Epithelial cell of prostate (primary cell): ENCODE results near the gene C3orf52.

Experiments used
- DNase-seq: peaks from one replicate; pipeline ENCODE4 v3.0.0-alpha.2; 2011; ENCODE audit warnings: low read depth, low spot score
- H3K27ac ChIP-seq: fragments of 450-650 bp; 2 replicates; pipeline ENCODE4 v1.5.1; 2017; ENCODE audit warnings: mild to moderate bottlenecking

C3orf52 gene

GRCh38 chr3:112084980-112085705 is 1.0 kb upstream of the C3orf52 start:
- H3K27ac ChIP-seq: no peak overlapping the region
- no peak for DNase-seq

- peak overlapping the region; percentile 92 for H3K27ac ChIP-seq
Observed at GRCh38 chr3:112085735-112086075, 484 bp upstream of the C3orf52 start.

GRCh38 chr3:112086875-112087524 is 811 bp downstream of the C3orf52 start:
- DNase-seq: no peak

More at GRCh38 chr3:112085735-112086075, 484 bp upstream of the C3orf52 start:
- no peak for DNase-seq

GRCh38 chr3:112087746-112088145 is 1.6 kb downstream of the C3orf52 start:
- DNase-seq: no peak
- H3K27ac ChIP-seq: peak overlapping the region; percentile 92

More at GRCh38 chr3:112086875-112087524, 811 bp downstream of the C3orf52 start:
- peak overlapping the region; percentile 92 for H3K27ac ChIP-seq

- DNase-seq: no peak
- H3K27ac ChIP-seq: no peak overlapping the region
Observed at GRCh38 chr3:112088944-112089343, 2.8 kb downstream of the C3orf52 start.

- no peak for DNase-seq
- H3K27ac ChIP-seq: peak overlapping the region; percentile 1
Observed at GRCh38 chr3:112089956-112090886, 4.0 kb downstream of the C3orf52 start.

GRCh38 chr3:112090887-112091586 is 4.8 kb downstream of the C3orf52 start:
- no peak for DNase-seq
- peak overlapping the region; percentile 1 for H3K27ac ChIP-seq

- H3K27ac ChIP-seq: peak overlapping the region; percentile 1
- no peak for DNase-seq
Observed at GRCh38 chr3:112092496-112093179, 6.4 kb downstream of the C3orf52 start.

GRCh38 chr3:112093180-112093522 is 7.0 kb downstream of the C3orf52 start:
- peak overlapping the region; percentile 1 for H3K27ac ChIP-seq
- DNase-seq: no peak

GRCh38 chr3:112095731-112096130 is 9.5 kb downstream of the C3orf52 start:
- no peak for DNase-seq
- peak overlapping the region; percentile 72 for H3K27ac ChIP-seq

- peak overlapping the region; percentile 72 for H3K27ac ChIP-seq
- DNase-seq: no peak
Observed at GRCh38 chr3:112096176-112096575, 10.0 kb downstream of the C3orf52 start.

- H3K27ac ChIP-seq: peak overlapping the region; percentile 72
Observed at GRCh38 chr3:112097378-112097777, 11.2 kb downstream of the C3orf52 start.

GRCh38 chr3:112101916-112102315 is 15.7 kb downstream of the C3orf52 start:
- H3K27ac ChIP-seq: peak overlapping the region; percentile 67
- peak; percentile 91 for DNase-seq

More at GRCh38 chr3:112097378-112097777, 11.2 kb downstream of the C3orf52 start:
- peak; percentile 98 for DNase-seq

GRCh38 chr3:112104774-112105173 is 18.6 kb downstream of the C3orf52 start:
- no peak for DNase-seq
- H3K27ac ChIP-seq: no peak overlapping the region

- no peak overlapping the region for H3K27ac ChIP-seq
- no peak for DNase-seq
Observed at GRCh38 chr3:112109322-112109721, 23.1 kb downstream of the C3orf52 start.

GRCh38 chr3:112111785-112112402 is 25.7 kb downstream of the C3orf52 start:
- DNase-seq: no peak

GRCh38 chr3:112114576-112115160 is 28.5 kb downstream of the C3orf52 start:
- no peak overlapping the region for H3K27ac ChIP-seq

More at GRCh38 chr3:112111785-112112402, 25.7 kb downstream of the C3orf52 start:
- no peak overlapping the region for H3K27ac ChIP-seq

GRCh38 chr3:112115161-112115739 is 29.1 kb downstream of the C3orf52 start:
- DNase-seq: no peak

More at GRCh38 chr3:112114576-112115160, 28.5 kb downstream of the C3orf52 start:
- no peak for DNase-seq

More at GRCh38 chr3:112115161-112115739, 29.1 kb downstream of the C3orf52 start:
- no peak overlapping the region for H3K27ac ChIP-seq
